ENCODE data around the gene NOL4L. TPM values are rescaled to one million over a fixed set of nuclear protein-coding genes. Genes with fewer than 3 reads are reported as not detected.
"Not testable (repeated sequence)": the region's sequence is repeated elsewhere in the genome, so short reads cannot be mapped to it uniquely, and the experiment has no call there.

NOL4L gene
- total RNA-seq, 1 experiment from 2014 or later: 40.9 TPM

DNA sequence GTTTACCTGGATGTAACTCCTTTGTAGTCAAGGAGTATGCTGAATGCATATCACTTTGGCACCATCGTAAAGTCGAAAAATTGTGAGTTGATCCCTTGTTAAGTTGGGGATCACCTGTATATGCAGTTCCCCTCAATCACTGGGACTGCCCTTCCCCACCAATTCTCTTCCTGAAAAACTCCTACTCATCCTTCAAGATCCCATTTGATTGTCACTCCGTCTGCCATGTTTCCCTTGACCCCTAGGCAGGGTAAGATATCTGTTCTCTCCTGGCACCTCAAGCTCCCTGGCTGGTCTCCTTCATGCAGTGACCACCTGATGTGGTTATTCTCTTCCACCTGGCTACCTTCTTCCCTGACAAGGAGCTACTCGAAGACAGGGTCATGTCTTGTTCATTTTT, 10.0 kb upstream of the NOL4L start:
- no TSS peak for BruUV-seq (replicated peaks)
- H3K4me3 ChIP-seq: no peak overlapping the region
- DNase-seq: no peak
- H3K9me2 ChIP-seq (ENCODE audit: insufficient read depth): no peaks in the 10 kb centered on the region
- POLR2A ChIA-PET (ENCODE audit: unreplicated experiment): interaction anchor here (0.5 kb wide), 1 partner anchor 236 kb away, joined by 4 read pairs; no protein-coding TSS in a partner anchor
- intact Hi-C loops (cut with micrococcal nuclease; ENCODE audit: unreplicated experiment): no loop called here
- no peaks in the 10 kb centered on the region for H3K79me2 ChIP-seq (ENCODE audit: low read depth)
- TF ChIP-seq, protein P1, sequence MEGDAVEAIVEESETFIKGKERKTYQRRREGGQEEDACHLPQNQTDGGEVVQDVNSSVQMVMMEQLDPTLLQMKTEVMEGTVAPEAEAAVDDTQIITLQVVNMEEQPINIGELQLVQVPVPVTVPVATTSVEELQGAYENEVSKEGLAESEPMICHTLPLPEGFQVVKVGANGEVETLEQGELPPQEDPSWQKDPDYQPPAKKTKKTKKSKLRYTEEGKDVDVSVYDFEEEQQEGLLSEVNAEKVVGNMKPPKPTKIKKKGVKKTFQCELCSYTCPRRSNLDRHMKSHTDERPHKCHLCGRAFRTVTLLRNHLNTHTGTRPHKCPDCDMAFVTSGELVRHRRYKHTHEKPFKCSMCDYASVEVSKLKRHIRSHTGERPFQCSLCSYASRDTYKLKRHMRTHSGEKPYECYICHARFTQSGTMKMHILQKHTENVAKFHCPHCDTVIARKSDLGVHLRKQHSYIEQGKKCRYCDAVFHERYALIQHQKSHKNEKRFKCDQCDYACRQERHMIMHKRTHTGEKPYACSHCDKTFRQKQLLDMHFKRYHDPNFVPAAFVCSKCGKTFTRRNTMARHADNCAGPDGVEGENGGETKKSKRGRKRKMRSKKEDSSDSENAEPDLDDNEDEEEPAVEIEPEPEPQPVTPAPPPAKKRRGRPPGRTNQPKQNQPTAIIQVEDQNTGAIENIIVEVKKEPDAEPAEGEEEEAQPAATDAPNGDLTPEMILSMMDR (conservative IDR thresholded peaks at IDR 0.05): no peak
- no peak for TF ChIP-seq EZH2 (IDR thresholded peaks at IDR 0.05; ENCODE audit: low read depth)
- H3K4me1 ChIP-seq (replicated peaks; ENCODE audit: insufficient read depth): peaks cover 7% of the 10 kb centered on the region; the same call in 1 of the 2 replicates
- H3F3A ChIP-seq (ENCODE audit: insufficient read depth, low read depth): 0 out of 2 replicates have a peak, but pooled peaks cover 7% of the 10 kb centered on the region
- no peak overlapping the region for H2AFZ ChIP-seq
- no peaks in the 10 kb centered on the region for H3K27me3 ChIP-seq (ENCODE audit: insufficient read depth, low read depth)
- no peaks in the 10 kb centered on the region for H4K20me1 ChIP-seq (ENCODE audit: insufficient read depth)
- no peaks in the 10 kb centered on the region for H3K36me3 ChIP-seq (ENCODE audit: low read depth)
- H3K4me2 ChIP-seq: no peak overlapping the region
- H3K9me3 ChIP-seq (ENCODE audit: insufficient read depth, low read depth): no peaks in the 10 kb centered on the region
- CTCF ChIA-PET: no interaction called here
- H3K27ac ChIP-seq: no peak overlapping the region

DNA sequence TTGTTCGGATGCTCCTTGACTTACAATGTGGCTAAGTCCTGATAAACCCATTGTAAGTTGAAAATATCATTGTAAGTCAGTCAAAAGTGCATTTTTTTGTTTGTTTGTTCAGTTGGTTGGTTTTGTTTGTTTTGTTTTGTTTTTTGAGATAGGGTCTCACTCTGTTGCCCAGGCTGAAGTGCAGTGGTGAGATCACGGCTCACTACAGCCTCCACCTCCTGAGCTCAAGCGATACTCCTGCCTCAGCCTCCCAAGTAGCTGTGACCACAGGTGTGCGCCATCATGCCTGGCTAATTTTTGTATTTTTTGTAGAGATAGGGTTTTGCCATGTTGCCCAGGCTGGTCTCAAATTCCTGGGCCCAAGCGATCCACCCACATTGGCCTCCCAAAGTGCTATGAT, 9.5 kb upstream of the NOL4L start:
- H4K20me1 ChIP-seq (ENCODE audit: insufficient read depth); H3K79me2 ChIP-seq (ENCODE audit: low read depth); intact Hi-C loops (cut with micrococcal nuclease; ENCODE audit: unreplicated experiment); H2AFZ ChIP-seq; H3K4me2 ChIP-seq; H3K36me3 ChIP-seq (ENCODE audit: low read depth); H3F3A ChIP-seq (ENCODE audit: insufficient read depth, low read depth); CTCF ChIA-PET; DNase-seq; H3K27me3 ChIP-seq (ENCODE audit: insufficient read depth, low read depth); H3K9me2 ChIP-seq (ENCODE audit: insufficient read depth); H3K27ac ChIP-seq; H3K4me1 ChIP-seq (replicated peaks; ENCODE audit: insufficient read depth); H3K4me3 ChIP-seq; BruUV-seq (replicated peaks); H3K9me3 ChIP-seq (ENCODE audit: insufficient read depth, low read depth): not testable (repeated sequence)
- POLR2A ChIA-PET (ENCODE audit: unreplicated experiment): interaction anchor here (0.5 kb wide), 1 partner anchor 235 kb away, joined by 4 read pairs; no protein-coding TSS in a partner anchor

DNA sequence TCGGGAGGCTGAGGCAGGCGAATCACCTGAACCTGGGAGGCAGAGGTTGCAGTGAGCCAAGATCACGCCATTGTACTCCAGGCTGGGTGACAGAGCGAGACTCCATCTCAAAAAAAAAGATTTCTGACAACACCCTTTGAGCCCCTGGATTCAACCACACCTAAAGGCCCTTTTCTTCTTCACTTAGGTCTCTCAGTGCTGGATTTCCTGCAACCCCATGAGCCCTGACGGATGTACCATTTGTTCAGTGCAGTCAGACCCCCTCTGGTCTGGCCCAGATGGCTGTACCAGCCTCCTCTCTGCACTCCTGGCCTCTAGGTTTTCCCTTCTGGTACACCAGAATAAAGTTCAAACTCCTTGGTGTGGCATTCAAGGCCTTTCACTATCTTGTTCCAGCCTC, 9.1 kb upstream of the NOL4L start:
- no peaks in the 10 kb centered on the region for H3K36me3 ChIP-seq (ENCODE audit: low read depth)
- no peaks in the 10 kb centered on the region for H3K9me2 ChIP-seq (ENCODE audit: insufficient read depth)
- H3K4me1 ChIP-seq (replicated peaks; ENCODE audit: insufficient read depth): peaks cover 6% of the 10 kb centered on the region
- ChIA-PET POLR2A (ENCODE audit: unreplicated experiment) (no interaction called here), CTCF (no interaction called here)
- BruUV-seq (replicated peaks): no TSS peak
- H3K79me2 ChIP-seq (ENCODE audit: low read depth): no peaks in the 10 kb centered on the region
- H3K27ac ChIP-seq: no peak overlapping the region
- H2AFZ ChIP-seq: no peak overlapping the region
- no peaks in the 10 kb centered on the region for H4K20me1 ChIP-seq (ENCODE audit: insufficient read depth)
- H3K27me3 ChIP-seq (ENCODE audit: insufficient read depth, low read depth): no peaks in the 10 kb centered on the region
- DNase-seq: no peak
- TF ChIP-seq, protein P1 (conservative IDR thresholded peaks at IDR 0.05): no peak
- TF ChIP-seq EZH2 (IDR thresholded peaks at IDR 0.05; ENCODE audit: low read depth): no peak
- 0 out of 2 replicates have a peak, but pooled peaks cover 7% of the 10 kb centered on the region for H3F3A ChIP-seq (ENCODE audit: insufficient read depth, low read depth)
- no peak overlapping the region for H3K4me3 ChIP-seq
- no peaks in the 10 kb centered on the region for H3K9me3 ChIP-seq (ENCODE audit: insufficient read depth, low read depth)
- intact Hi-C loops (cut with micrococcal nuclease; ENCODE audit: unreplicated experiment): no loop called here
- H3K4me2 ChIP-seq: no peak overlapping the region

DNA sequence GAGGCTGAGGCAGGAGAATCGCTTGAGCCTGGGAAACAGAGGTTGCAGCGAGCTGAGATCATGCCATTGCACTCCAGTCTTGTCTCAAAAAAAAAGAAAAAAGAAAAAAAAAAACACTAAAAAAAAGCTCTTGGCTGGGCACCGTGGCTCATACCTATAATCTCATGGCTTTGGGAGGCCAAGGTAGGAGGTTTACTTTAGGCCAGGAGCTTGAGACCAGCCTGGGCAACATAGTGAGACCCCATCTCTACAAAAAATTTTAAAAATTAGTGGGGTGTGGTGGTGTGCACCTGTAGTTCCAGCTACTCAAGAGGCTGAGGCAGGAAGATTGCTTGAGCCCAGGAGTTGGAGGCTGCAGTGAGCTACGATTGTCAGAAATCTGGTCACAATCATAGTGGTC, 7.5 kb upstream of the NOL4L start:
- H3K4me2 ChIP-seq; DNase-seq; BruUV-seq (replicated peaks); H3K4me3 ChIP-seq; H3K9me3 ChIP-seq (ENCODE audit: insufficient read depth, low read depth); H3K27ac ChIP-seq; H3K27me3 ChIP-seq (ENCODE audit: insufficient read depth, low read depth); POLR2A ChIA-PET (ENCODE audit: unreplicated experiment); intact Hi-C loops (cut with micrococcal nuclease; ENCODE audit: unreplicated experiment); H3K36me3 ChIP-seq (ENCODE audit: low read depth); H3K79me2 ChIP-seq (ENCODE audit: low read depth); H3F3A ChIP-seq (ENCODE audit: insufficient read depth, low read depth); H2AFZ ChIP-seq; H4K20me1 ChIP-seq (ENCODE audit: insufficient read depth); H3K9me2 ChIP-seq (ENCODE audit: insufficient read depth): not testable (repeated sequence)
- CTCF ChIA-PET: interaction anchor here (0.7 kb wide), 1 partner anchor 155 kb away, joined by 4 read pairs; no protein-coding TSS in a partner anchor
- peaks cover 14% of the 10 kb centered on the region for H3K4me1 ChIP-seq (replicated peaks; ENCODE audit: insufficient read depth)
